DND-41 (cell line): ENCODE results near the gene RAB35.

Source experiments
- ATAC-seq: fragments of 200-7000 bp; cut with Tn5 transposase; 3 replicates; pipeline ENCODE4 v1.9.1; 2021; ENCODE audit warnings: low read depth; ENCODE audit not compliant: insufficient read depth
- DNase-seq: peaks from one replicate; pipeline ENCODE4 v3.0.0-alpha.2; 2020
- H2AFZ ChIP-seq: 2 replicates; pipeline ENCODE4 v1.6.0; 2012; ENCODE audit warnings: low read depth, low read length
- H3K27ac ChIP-seq: 2 replicates; pipeline ENCODE4 v1.5.1; 2012; ENCODE audit warnings: low read length, inconsistent platforms
- H3K27me3 ChIP-seq: fragments of 200-600 bp; sonication (generic); 2 replicates; pipeline ENCODE4 v1.6.0; 2012; ENCODE audit warnings: low read length, mild to moderate bottlenecking, inconsistent platforms; ENCODE audit not compliant: insufficient read depth, poor library complexity
- H3K36me3 ChIP-seq: 2 replicates; pipeline ENCODE4 v1.5.1; 2012; ENCODE audit warnings: low read length, inconsistent platforms; ENCODE audit not compliant: insufficient read depth
- H3K4me1 ChIP-seq: 2 replicates; pipeline ENCODE4 v1.5.1; 2012; ENCODE audit warnings: mild to moderate bottlenecking, low read length; ENCODE audit not compliant: insufficient read depth
- H3K4me2 ChIP-seq: 2 replicates; pipeline ENCODE4 v1.6.0; 2012; ENCODE audit warnings: mild to moderate bottlenecking, moderate library complexity, low read length, inconsistent platforms; ENCODE audit not compliant: insufficient read depth
- H3K4me3 ChIP-seq, 2 experiments: fragments of 200-600 bp in 1 of 2; shearing (Covaris generic) in 1 of 2; 2 replicates each; pipeline ENCODE4 v1.5.1; 2012 to 2016; ENCODE audit warnings: inconsistent platforms in 2 of 2, low read length in 2 of 2, mild to moderate bottlenecking in 2 of 2, low read depth in 1 of 2, moderate library complexity in 1 of 2
- H3K79me2 ChIP-seq: 2 replicates; pipeline ENCODE4 v1.6.0; 2012; ENCODE audit warnings: low read length, inconsistent platforms; ENCODE audit not compliant: insufficient read depth
- H3K9ac ChIP-seq: 2 replicates; pipeline ENCODE4 v1.6.0; 2012; ENCODE audit warnings: low read depth, mild to moderate bottlenecking, inconsistent platforms, low read length, moderate library complexity
- H3K9me3 ChIP-seq: 2 replicates; pipeline ENCODE4 v1.5.1; 2012; ENCODE audit warnings: low read length, moderate library complexity, mild to moderate bottlenecking, inconsistent platforms; ENCODE audit not compliant: insufficient read depth, severe bottlenecking
- H4K20me1 ChIP-seq: 2 replicates; pipeline ENCODE4 v1.6.0; 2012; ENCODE audit warnings: low read length; ENCODE audit not compliant: insufficient read depth
- EZH2 ChIP-seq: IDR thresholded peaks from 3 replicates; pipeline ENCODE4 v1.6.1; 2012; ENCODE audit warnings: borderline replicate concordance, low read depth, mild to moderate bottlenecking, moderate library complexity, low read length, inconsistent platforms; ENCODE audit not compliant: severe bottlenecking
- TF ChIP-seq, protein P1 (sequence below): IDR thresholded peaks from 2 replicates; pipeline ENCODE4 v1.5.1; 2012; ENCODE audit warnings: borderline replicate concordance, low read length, moderate library complexity, mild to moderate bottlenecking; ENCODE audit not compliant: poor library complexity, severe bottlenecking; ENCODE audit errors: extremely low read depth

Gene RAB35

DNA sequence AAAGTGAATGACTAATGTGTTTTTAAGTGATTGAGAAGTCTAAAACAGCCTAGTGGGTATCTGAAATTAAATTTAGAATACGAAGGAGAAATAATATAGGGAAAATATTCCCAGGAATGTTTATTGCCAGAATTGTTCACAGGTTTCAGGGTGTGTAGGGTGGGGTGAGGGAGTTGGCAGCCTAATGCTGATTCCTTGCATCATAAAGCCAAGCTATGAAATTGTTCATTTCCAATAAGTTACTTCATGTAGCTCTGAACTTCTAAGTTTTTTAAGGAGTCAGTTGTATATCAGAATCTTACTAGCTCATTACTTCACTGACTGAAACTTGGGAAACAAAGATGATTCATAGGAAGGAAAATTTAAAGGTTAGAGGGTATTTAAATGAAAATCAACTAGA is 56.4 kb downstream of the RAB35 start:
- no peaks in the 10 kb centered on the region for H3K4me1 ChIP-seq

DNA sequence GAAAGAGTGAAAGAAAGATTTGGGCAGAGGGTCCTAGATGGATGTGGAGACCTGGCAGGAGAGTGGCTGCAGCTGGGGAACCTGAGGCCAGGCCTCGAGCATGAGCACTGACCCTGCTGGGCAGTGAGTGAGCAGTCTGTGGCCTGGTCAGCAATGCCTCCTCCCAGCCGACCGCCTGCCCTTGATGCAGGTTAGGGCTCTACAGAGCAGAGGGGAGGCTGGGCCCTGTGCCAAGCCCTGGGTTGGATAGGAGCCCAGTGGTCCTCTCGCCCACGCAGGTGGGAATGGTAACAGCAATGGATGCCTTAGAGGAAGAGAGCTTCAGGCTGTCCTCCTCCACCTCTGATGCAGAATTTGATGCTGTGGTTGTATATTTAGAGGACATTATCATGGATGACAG is 59.8 kb downstream of the RAB35 start:
- H3K27me3 ChIP-seq, result no peaks in the 10 kb centered on the region
- TF ChIP-seq, protein P1, sequence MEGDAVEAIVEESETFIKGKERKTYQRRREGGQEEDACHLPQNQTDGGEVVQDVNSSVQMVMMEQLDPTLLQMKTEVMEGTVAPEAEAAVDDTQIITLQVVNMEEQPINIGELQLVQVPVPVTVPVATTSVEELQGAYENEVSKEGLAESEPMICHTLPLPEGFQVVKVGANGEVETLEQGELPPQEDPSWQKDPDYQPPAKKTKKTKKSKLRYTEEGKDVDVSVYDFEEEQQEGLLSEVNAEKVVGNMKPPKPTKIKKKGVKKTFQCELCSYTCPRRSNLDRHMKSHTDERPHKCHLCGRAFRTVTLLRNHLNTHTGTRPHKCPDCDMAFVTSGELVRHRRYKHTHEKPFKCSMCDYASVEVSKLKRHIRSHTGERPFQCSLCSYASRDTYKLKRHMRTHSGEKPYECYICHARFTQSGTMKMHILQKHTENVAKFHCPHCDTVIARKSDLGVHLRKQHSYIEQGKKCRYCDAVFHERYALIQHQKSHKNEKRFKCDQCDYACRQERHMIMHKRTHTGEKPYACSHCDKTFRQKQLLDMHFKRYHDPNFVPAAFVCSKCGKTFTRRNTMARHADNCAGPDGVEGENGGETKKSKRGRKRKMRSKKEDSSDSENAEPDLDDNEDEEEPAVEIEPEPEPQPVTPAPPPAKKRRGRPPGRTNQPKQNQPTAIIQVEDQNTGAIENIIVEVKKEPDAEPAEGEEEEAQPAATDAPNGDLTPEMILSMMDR, result no peak
- no peak for TF ChIP-seq EZH2

More for the DNA sequence above, 56.4 kb downstream of the RAB35 start:
- Histone ChIP-seq H3K9ac (no peak overlapping the region), H4K20me1 (no peaks in the 10 kb centered on the region), H3K9me3 (no peaks in the 10 kb centered on the region), H3K36me3 (no peaks in the 10 kb centered on the region), H3K79me2 (no peaks in the 10 kb centered on the region), H3K4me2 (no peak overlapping the region), H2AFZ (no peak overlapping the region), H3K27ac (no peak overlapping the region), H3K27me3 (no peaks in the 10 kb centered on the region), H3K4me3 (no peak overlapping the region)
- ATAC-seq (no peak), DNase-seq (no peak)
- TF ChIP-seq EZH2, result no peak
- TF ChIP-seq, protein P1, result no peak

GRCh38 chr12:120055231-120056000 is 61.1 kb downstream of the RAB35 start:
- H3K4me2 ChIP-seq, result no peak overlapping the region
- no peaks in the 10 kb centered on the region for H4K20me1 ChIP-seq
- no peak overlapping the region for H3K27ac ChIP-seq
- no peaks in the 10 kb centered on the region for H3K27me3 ChIP-seq
- H3K36me3 ChIP-seq, result no peaks in the 10 kb centered on the region
- ATAC-seq, result no peak
- no peak overlapping the region for H3K4me3 ChIP-seq
- H2AFZ ChIP-seq, result no peak overlapping the region
- no peaks in the 10 kb centered on the region for H3K79me2 ChIP-seq
- no peak for TF ChIP-seq EZH2
- TF ChIP-seq, protein P1, result no peak
- no peak for DNase-seq
- H3K9me3 ChIP-seq, result no peaks in the 10 kb centered on the region
- no peaks in the 10 kb centered on the region for H3K4me1 ChIP-seq
- no peak overlapping the region for H3K9ac ChIP-seq

More for the DNA sequence above, 59.8 kb downstream of the RAB35 start:
- Histone ChIP-seq H3K9ac (no peak overlapping the region), H3K79me2 (no peaks in the 10 kb centered on the region), H3K9me3 (no peaks in the 10 kb centered on the region), H4K20me1 (no peaks in the 10 kb centered on the region), H3K4me3 (no peak overlapping the region), H2AFZ (no peak overlapping the region), H3K4me1 (no peaks in the 10 kb centered on the region), H3K4me2 (no peak overlapping the region), H3K36me3 (no peaks in the 10 kb centered on the region), H3K27ac (no peak overlapping the region)
- no peak for ATAC-seq
- no peak for DNase-seq
